Fibroblast of skin of left quadriceps (primary cell): Measurements from ENCODE around the gene FBXO21.
"Not testable (repeated sequence)": the region's sequence is repeated elsewhere in the genome, so short reads cannot be mapped to it uniquely, and the experiment has no call there.

ENCODE experiments used
- DNase-seq, 2 experiments: peaks; one replicate each; pipeline ENCODE4 v3.0.0-alpha.2; 2013; ENCODE audit warnings: low read depth in 2 of 2

Gene FBXO21

DNA sequence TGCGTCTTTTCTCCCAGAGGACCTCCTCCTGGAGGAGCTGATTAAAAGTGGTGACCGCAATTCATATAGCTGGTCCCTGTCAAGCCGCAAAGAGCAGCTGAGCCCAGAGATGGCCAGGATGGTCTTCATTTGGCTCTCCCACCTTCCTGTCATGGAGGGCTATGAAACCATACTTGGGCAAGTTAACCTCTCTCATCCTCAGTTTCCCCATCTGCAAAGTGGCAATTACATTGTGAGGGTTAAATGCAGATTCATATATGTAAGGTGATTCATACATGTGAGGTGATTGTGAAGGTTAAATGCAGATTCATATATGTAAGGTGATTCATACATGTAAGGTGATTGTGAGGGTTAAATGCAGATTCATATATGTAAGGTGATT is 87.5 kb downstream of the FBXO21 start:
- no peak for DNase-seq

DNA sequence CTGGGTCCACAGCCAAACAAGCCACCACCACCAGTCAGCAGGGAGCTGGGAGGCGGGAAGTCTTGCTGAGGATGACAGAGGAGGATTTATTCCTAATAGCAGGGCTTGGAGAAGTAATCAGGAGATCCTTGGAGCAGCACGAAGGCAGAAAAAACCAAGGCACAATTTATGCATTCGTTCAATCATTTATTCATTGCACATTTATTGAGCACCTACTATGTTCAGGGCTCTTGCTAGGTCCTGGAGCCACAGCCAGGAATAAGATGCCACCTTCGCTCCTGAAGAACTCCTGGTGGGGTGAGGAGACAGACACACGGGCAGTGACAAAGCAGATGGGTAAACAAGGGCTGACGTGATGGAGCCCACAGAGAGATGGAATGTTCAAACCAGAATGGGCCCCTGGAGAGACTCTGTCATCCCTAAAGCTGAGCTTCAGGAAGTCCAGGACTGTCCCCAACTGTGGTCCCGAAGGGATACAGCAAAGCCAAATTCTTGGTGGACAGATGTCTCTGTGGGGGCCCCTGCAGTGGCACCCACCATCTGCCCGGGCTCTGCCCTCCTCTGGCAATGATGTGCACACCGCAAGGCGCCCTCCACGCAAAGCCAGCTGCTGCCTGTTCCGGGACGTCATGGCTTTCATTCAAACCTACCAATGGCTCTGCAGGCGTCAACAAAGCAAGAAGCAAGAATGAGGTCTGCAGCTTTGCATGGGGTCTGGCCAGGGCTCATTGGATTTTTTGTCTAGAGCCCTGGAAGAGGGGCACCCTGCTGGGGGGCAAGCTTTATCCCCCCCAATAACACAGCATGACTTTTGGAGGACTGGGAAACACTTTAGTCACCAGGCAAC is 88.1 kb downstream of the FBXO21 start:
- DNase-seq = no peak

DNA sequence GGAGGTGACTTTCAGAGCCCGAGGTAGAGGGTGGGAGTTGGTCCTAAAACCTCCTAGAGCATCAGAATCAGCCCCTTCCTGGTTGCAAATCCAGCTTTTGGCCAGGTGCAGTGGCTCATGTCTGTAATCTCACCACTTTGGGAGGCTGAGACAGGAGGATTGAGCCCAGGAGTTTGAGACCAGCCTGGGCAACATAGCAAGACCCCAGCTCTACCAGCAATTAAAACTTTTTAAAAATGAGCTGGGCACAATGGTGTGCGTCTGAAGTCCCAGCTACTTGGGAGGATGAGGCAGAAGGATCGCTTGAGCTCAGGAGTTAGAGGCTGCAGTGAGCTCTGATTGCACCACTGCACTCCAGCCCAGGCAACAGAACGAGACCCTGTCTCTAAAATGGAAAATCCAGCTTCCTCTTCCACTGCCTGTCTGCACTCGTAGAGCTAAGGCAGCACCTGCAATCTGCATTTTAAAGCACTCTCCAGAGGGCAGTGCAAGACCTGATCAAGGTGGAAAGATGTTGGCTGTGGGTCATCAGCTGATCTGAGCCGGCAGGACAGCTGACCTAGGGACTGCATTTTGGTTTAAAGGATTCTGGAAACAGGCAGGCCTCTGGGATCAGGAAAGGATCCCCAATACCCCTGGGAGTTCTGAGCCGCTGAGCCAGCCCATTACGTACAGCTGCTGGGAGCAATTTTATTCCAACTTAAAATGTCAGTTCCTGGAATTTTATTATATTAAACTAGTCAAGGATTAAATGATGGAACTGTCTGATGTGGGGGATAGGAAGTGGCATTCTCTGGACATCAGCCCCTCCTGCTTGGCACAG is 89.2 kb downstream of the FBXO21 start:
- DNase-seq = no peak

DNA sequence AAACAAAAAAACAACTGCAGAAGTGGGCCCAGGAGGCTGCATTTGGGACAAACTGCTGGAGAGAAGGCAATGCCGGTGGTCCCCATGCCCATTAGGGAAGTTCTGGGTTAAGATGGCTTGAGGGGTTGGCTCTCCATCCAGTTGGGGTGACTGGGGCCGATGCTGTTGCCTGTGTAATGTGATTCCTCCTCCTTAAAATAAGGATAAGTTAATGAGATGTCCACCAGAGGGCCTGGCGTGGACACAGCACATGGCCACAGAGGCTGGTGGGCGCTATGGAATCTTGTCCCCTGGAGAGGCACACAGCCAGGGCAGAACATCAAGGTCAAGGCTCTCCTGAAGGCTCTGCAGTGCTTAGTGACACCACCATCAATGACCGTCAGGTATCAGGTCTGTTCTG is 90.0 kb downstream of the FBXO21 start:
- DNase-seq = no peak

DNA sequence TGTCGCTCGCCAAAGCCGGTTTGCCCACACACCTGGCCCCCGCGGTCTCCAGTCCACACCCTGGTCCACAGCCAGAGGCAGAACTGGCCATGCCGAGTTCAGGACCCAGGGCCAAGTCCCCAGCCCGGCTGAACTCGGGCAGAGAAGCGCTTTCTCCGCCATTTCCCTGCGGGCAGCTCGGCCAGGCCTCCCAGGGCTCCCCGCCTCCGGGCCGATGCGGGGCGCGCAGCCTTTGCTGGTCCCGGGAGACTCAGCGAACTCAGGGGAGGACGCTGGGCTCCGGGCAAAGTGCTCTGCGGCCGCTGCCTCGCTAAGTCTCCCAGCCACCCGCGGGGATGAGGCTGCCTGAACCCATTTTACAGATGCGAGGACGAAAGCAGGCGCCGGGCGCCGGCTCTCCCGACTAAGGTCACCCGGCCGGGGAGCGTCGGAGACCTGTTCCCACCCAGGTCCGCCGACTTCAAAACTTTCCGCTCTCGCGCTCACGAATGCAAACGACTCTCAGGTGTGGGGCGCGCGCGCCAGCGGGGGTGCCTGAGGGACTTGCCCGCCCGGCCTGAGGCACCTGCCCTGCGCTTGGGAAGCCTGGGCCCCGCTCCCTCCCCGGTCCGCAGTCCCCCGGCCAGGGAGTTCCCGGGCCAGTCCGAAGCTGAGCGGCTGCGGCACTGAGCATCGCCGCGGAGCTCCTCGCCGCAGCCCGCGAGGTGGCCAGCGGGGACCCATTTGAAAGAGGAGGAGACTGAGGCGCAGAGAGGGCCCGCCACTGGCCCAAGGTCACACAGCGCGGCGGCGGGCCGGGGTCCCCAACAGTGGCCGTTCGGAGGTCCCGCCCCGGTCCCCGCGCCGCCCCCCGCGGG is 91.7 kb downstream of the FBXO21 start:
- DNase-seq = no peak

DNA sequence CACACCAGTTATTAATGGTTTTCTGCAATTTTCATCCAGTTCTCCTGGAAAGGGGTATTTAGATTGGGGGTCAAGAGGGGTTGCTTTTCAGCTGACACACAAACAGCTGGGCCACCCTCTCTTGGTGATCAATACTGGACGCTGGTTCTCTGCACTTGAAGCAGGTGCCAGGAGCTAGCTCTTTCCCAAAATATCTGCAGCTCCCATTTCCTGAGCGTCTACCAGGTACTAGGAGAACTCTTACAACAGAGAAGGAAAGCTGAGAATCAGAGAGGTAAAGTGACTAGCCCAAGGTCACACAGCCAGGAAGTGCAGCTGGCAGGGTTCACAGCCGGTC is 92.3 kb downstream of the FBXO21 start:
- no peak for DNase-seq

DNA sequence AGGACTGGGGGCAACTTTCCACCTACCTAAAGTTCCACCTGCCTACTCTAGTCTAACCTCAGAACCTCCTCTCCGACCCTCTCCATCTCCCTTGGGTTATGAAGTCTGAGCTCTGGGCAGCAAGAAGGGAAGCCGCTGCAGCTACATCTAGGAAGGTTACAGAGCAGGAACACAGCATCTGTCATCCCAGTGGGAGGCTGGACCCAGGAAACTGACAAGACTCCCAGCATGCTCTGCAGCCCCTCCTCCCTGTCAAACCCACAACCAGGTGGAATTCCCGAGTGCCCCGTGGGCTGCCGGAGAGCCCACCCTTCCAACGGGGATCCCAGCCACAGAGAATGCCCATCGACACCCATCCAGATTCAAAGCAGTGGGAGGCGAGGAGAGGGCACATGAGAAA is 93.1 kb downstream of the FBXO21 start:
- DNase-seq = no peak

DNA sequence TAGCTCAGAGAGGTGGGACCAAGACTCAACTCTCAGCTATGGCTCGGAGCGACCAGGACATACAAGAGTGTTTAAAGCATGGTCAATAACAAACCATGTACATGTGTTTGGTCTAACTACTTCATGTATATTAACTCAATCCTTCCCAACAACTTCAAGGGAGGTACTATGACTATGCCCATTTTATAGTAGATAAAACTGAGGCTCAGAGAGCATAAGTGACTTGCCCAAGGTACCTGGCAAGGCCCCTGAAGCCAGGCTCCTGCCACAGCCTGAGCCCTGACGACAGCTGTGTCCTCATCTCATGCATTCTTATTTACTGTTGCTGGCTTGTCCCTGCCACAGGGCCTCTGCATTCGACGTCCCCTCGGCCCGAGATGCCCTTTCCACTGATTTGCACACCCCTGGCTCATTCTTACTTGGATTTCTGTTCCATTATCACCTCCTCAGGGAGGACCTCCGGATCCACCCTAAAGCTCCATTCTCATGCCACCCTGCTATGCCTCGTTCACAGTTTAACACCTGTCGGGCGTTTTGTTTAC is 93.7 kb downstream of the FBXO21 start:
- DNase-seq = no peak

DNA sequence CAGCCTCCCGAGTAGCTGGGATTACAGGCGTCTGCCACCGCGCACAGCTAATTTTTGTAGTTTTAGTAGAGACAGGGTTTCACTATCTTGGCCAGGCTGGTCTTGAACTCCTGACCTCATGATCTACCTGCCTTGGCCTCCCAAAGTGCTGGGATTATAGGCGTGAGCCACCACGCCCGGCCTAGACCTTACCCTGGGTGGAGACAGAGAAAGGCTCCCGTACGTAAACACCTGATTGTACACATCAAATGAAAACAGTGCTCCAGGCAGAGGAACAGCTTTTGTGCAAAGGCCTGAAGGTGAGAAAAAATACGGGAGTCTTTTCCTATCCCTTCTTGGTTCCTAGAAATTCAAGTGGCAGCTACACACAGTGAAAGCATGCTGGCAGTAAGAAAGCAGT is 95.1 kb downstream of the FBXO21 start:
- not testable (repeated sequence) for DNase-seq

DNA sequence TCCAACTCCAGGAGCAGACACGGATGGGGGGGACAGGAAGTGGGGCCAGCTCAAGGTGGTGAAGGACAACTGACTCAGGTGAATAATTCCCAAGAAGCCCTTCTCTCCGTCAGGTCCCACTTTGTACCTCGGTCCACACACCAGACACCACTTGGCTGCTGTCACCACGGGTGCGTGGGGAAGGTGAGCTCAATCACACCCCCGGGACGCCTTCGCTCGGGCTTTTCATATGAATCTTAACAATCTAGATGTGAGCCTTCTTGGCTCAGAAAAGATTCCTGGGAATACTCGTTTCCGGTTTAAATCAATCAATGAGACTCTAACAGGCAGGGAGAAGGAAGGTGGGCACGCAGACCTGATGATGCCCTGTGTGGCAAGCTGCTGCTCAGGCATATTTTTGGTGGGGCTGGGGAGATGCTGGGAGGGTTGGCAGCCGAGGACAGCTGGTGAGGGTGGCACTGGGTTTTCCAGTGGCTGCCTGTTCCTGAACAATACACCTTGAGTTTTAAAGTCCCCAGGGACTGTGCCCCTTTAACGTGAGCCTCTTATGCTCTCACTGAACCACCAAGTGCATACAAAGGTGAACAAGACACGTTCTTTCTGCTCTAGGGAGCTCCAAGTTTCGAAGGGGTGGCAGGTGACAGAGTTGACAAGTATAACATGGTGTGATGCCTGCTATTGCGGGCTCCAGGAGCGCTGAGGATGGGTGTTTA is 96.2 kb downstream of the FBXO21 start:
- no peak for DNase-seq

DNA sequence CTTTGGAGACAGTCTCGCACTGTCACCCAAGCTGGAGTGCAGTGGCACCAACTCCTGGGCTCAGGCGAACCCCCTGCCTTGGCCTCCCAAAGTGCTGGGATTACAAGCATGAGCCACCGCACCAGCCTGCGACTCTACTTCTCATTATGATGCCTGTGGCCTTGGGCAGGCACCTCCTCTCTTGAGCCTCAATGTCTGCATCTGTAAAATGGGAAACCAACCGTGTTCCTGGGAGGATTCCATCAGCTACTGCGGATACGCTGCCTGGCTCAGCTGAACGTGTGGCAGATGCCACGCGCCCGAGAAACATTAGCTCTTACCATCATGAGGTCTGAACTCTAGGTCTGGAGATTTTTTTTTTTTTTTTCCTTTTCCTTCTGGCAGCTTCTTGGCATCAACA is 96.8 kb downstream of the FBXO21 start:
- DNase-seq = no peak

DNA sequence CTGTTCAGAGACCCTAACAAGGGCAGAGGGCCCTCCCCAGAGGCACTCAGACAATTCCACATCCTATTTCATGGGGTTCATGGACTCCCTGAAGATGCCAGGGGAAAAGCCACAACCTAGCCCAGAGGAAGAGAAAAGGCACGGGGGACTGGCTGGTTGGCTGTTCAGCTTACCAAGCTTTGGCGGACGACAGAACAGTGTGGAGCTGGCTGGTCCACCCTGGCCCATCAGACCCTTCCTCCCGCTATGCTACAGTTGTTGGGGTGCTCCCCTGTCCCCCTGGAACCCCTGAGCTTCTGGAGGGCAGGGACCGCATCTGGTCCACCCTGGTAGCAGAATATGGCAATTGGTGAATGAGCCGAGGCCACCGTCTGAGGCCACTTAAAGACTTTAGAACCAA is 97.4 kb downstream of the FBXO21 start:
- DNase-seq = no peak

DNA sequence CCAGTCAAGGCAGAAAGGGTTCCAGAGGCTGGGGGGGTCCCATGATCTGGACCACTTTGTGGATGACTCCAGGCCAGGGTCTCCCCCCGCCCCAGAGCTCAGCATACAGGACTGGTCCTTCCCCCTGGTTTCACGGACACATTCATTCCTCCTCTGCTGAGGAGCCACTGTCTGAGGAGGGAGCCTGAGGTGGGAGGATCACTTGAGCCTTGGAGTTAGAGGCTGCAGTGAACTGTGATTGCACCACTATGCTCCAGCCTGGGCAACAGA is 97.8 kb downstream of the FBXO21 start:
- DNase-seq = no peak
